Fibroblast of skin of scalp (primary cell): ENCODE measurements around the gene DLEC1.
"Not testable (repeated sequence)": the region's sequence is repeated elsewhere in the genome, so short reads cannot be mapped to it uniquely, and the experiment has no call there.

Experiments used
- DNase-seq: peaks from one replicate; pipeline ENCODE4 v3.0.0-alpha.2; 2013

DLEC1 gene

DNA sequence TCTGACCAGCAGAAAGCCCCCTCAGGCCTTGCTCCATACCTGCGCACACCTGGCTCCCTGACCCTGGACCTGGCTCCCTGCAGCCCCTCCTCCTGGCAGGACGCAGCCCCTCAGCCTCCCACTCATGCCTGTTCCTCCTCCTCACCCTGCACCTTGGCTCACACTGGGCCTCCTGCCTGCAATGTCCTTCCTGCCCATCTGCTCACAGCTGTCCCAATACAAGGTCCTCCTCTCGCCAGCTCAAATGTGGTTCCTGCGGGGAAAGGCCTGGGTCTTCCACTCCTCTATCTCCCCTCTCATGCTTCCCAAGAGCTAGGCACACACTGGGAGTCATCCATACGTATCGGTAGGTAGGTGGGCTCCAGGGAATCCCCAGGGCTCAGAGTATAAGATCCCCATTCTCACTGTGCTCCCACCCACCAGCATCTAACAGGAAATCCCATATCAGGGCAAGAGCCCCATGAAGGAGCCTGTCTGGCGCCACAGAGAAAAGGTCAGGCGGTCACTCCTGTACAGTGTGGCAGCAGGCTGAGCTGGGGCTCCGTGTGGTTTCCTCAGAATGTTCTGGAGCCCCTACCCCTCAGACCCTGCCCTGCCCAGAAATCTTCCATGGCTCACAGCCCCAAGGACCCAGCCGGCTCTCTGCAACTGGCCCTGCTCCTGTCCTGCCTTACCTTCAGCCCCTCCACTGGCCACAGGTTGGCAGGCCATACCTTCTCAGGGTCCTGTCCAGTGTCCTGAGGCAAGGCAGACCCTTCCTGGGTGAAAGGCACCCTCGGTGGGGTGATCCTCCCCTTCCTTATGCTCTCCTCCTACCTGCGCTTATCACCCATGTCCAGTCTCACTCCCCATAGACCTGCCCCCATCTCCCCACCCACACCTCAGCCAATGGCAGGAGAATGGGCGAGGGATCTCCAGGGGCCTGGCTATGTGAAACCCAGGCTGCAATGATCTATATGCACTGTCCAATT is 20.4 kb upstream of the DLEC1 start:
- no peak for DNase-seq

DNA sequence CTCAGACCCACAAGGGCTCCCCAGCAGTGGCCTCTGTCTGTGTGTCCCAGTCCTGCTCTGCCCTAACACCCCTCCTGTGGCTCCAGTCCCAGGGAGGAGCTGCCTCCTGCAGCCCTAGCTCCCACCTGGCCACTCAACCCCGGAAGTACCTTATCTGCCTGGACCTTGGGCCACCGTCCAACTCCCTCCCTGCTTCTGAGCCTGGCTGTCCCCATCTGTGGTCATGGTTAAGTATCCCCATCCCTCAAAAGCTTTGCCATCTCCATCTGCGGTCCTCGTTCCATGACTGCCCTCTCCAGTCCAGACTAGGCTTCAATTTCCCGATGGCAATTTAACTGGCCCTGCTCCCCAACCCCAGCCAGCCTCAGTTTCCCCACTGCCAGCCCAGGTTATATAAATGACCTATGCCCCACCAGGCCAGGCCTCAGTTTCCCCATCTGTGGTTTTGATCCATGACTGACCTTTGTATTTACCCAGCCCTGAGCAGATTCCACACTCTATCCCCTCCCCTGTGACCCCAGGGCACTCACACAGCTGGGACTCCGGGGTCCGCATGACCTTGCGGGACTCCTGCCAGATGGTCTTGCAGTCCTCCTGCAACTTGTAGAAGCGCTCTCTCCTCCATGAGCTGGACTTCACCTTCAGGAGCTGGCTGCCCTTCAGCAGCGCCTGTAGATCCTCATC is 19.2 kb upstream of the DLEC1 start:
- no peak for DNase-seq

DNA sequence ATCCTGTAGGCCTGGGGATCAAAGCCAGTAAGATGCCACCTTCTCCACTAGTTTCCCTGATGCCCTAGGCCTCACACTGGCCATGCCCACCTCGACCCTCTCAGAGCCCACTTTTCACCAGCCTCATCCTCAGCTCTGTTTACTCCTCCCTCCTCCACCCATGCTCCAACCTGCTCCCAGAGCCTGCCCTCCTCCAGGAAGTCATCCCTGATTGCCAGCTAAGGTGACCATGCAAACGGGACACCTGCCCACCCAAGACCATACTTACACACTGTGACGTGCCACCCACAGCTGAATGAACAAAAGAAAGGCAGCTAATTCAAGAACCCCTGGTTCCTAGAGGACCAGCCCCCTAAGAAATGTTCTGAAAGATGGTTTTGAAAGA is 18.7 kb upstream of the DLEC1 start:
- no peak for DNase-seq

DNA sequence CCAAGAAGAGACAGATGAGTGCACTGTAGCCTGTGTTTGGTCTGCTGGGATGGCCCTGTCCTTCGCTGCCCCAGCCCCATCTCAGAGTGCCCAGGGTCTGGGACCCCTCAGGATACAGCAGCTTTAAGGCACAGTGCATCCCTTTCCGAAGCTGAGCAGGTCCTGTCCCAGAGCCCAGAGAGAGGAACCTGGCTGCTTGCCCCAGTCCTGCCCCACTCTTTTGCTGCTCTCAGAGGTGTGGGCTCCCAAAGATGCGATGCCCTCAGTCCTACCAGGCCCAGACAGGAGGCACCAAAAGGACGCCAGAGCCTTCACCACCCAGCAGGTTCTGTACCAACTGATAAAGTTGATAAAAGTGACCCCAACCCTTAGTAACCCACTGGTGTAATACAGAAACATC is 17.8 kb upstream of the DLEC1 start:
- no peak for DNase-seq

DNA sequence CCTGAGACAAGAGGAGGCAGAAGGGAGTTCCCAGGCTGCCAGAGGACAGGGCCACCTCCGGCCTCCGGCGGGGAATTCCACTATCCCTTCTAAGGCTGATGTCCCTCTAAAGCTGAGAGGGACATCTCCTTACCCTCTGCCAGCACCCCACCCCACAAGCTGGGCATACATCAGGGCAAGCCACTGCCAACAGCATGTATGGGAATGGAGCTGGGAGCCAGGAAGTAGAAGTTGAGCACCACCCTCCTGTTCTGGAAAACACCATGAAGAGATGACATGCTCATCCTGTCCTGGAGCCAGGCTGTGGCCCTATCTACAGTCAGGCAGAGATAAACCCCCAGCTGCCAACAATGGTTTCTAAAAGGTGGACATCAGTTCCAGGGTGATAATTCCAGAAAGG is 16.7 kb upstream of the DLEC1 start:
- no peak for DNase-seq

DNA sequence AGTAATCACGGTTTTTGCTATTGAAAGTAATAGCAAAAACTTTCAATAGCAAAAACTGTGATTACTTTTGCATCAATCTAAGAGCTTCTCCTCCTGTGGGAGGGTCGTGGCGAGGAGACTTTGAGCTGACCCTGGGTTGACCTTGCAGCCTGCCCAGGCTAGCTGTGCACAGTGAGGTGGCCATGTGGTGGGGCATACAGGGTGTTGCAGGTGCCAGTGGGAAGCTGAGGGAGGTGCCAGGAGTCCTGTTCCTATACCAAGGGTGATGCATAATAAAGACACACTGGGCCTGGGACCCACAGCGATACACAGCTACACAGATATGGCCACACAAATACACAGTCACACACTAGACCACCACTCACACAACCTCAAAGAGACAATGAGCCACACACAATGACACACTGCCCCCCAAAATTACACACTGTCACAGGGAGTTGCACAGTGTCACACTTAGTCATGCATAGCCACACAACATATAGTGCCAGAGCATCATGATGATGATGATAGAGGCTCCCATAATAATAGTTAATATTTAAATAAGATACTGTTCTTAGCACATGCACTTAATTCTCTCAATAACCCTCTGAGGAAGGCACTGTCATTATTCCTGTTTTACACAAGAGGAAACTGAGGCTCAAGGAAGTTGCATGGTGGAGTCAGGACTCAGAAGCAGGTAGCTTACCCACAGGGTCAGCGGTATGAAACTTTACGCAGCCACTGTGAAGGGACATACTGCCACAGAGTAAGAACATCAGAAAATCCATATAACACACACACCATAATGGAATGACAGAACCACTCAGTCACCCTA is 15.9 kb upstream of the DLEC1 start:
- no peak for DNase-seq

DNA sequence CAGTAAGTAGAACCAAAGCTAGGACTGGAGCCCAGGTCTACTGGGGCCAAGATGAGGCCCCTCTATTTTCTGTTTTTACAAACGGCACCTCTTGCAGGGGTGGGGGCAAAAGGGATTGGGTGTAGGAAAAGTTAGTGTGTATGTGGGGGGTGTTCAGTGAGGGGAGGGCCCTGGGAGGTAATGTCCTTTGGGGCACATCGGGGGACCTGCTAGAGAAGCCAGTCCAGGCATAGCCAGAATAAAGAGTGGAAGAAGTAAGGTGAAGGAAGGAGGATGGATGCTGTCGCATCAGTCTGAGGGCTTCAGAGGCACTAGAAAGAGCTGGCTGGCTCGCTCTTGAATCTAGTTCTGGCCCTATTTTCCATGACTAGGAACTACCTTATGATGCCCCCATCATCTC is 12.2 kb upstream of the DLEC1 start:
- no peak for DNase-seq

DNA sequence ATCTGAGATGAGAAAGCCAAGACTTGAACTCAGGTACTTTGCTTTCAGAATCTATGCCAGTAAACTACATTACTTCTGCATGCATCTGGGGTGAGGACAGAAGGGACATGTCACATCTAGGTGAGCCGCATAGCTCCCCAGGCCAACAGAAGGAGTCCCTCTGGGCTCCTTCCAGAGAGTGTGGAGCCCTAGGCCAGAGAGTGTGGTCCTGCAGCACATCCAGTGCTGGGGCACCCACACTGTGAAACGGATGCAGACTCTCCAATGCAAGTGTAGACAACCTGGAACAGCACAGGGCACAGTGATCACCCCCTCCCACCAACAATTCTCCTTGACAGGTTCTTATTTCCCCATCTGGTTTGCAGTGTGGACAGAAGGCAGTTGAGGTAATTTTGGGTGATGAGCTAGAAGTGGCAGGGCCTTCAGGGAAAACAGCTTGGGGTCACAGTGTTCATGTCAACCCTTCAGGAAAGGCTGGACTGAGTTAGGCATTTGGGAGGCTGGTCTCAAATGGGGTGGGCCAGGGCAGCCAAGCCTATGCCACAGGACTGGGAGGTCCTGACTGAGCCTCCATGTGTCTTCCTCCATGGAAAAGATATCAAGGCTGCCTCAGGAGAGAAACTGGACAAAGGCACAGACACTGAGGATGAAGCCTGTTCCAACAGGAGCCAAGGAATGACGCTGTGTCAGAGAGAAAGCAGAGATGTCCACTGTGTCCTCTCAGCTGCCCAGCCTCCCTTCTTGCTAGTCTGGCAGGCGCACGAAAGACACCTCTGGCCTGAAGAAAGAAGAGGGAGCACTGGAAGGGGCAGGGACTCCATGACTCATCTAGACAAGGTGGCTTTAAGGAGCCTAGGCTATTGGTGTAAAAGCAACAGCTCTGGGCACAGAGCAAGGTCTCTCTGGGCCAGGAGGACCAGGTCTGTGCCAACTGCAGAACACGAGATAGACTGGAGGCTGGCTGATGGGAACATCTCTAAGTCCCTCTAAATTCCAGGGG is 11.2 kb upstream of the DLEC1 start:
- no peak for DNase-seq

DNA sequence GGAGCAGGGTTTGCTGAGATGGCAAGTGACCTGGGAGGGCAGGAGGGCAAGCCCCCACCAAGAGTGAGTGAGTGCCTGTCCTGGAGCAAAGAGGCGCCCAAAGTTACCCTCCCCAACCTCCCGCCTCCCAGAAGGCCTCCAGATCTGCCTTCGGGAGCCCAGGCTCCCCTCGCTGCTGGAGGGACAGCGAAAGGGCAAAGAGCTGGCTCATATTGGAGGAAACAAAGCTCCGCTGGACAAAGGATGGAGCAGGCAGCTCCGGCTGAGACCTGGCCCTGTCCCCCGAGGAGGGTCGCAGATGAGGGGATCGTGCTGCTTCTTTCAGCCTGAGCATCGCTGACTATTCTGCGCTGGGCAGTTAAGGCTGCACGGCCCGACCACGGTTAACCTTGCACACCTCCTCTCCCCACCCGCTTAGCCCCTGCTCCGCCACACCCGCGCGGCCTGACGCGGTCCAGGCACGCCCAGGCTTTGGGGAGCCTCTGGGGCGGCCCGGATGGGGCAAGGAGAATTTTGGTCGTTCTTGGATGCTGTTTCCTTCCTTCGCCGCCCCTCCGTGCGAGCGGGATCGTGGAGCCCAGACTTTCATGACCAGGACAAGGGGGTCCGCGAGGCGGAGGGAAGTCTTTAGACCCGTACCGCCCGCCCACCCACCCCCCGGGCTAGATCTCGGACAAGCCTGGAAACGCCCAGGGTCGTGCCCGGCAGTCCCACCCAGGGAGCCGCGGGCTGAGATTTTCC is 10.2 kb upstream of the DLEC1 start:
- no peak for DNase-seq

DNA sequence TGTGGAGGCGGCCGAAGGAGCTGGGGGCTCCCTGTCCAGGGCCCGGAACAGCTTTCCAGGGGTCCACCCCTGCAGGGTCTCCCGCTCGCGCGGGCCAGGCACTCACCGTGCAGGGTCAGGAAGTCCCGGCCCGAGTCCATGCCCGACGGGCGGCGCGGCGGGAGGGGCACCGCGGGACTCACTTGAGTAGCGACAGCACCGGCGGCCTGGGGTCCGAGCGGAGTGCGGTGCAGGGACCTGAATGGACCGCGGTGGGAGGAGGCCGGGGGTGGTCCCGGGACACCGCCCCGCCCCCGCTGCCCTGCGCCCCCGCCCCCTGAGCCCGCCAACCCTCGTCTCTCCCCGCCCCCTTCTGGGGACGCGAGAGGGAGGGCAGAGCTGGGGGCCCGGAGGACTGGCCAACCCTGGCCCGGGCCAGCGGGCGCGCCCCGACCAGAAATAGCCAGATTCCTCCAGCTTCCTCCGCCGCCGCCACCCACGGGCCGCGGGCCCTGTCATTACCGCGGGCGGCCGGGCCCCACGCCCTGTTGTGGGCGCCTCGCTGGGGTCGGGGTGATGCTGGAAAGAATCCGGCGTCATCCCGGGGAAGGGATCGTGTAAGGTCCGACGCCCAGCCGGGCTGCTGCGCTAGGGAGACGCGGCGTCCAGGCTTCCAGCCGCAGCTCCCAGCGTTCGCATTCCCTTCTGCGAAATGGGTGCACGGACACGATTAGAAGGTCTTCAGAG is 9.4 kb upstream of the DLEC1 start, which contains the start of gene PLCD1:
PLCD1 (minus strand) TSS at position 243 of the 726 bp plus-strand sequence; CDS start at position 140, 103 bp downstream.
- peak; percentile 78 for DNase-seq

DNA sequence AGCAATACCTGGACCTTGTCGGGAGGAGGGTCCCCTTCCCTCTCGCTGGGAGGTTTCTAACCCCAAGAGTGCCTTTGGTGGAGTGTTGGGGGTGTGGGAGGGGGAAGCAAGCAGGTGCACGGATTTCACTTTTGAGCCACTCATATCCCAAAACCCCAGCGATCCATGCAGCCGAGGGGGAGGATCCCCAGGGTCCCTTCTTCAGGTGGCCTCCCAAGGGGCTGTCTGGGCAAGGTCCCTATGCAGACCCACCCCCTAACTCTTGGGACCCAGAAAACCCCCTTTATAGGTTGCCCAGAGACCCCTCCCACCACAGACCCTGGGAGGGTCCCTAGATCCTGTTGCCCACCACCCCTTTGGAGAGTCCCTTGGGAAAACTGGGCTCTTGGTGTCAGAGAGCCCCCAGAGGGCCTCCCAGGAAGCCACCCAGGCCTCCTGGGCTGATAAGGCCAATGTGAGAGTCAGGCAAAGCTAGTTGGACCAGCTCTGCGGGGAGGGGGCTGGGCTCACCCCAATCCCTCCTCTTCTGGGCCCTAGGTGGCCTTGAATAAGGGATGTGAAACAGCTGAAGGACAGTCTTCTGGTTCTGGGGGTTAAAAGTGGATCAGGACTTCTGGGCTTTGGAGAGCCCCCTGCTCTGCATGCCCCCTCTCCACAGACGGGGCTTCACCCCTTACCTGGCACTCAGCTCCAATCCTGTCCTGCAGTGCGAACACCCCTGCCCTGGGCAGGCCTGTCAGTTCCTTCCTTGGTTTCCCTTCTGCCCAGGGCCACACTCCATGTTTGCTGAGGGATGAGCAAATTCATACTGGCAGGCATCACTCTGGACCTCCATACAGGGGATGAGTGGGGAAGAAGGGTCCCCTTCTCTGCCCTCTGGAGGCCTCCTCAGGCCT is 8.6 kb upstream of the DLEC1 start:
- DNase-seq: no peak

DNA sequence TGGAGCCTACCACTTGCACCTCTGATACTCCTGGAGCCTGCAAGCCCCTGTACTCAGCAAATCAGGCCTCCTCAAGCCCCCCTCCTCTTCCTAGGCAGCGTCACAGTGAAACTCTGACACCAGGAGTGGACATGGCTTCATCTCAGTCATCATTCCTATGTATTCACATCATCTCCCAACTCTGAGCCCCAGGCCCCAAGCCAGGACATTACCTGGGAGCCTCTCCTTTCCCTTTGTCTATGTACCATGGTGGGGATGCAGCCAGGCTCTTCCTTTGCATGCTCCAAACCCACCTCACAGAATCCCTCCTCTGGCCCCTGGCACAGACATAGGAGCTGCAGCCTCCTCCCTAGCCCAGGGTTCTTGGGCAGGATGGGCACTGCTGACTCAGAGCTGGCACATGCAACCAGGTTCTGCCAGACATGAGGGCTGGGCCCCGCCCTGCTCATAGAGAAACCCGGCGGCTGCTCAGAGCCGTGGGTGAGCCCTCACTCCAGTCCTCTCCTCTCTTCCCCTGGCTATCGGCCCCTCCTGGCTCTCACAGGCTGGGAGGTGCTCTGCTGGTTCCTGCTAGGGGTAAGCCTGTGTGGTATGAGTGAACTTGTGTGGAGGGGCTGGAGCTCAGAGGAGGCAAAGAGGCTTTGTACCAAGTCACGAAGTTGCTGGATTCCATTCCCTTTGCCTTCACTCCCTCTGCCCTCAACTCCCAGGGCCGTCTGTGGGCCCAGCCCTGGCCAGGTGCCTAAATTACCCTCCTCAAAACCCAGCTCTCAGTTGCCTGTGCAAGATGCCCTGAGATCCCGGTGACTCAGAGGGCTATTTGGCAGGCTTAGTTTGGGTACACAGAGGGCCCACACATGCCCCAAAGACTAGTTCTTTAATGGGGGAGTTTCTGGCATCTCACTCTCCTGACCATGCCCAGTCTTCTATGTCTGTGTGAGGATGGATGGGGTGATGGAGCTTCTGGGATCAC is 7.7 kb upstream of the DLEC1 start:
- DNase-seq: no peak

DNA sequence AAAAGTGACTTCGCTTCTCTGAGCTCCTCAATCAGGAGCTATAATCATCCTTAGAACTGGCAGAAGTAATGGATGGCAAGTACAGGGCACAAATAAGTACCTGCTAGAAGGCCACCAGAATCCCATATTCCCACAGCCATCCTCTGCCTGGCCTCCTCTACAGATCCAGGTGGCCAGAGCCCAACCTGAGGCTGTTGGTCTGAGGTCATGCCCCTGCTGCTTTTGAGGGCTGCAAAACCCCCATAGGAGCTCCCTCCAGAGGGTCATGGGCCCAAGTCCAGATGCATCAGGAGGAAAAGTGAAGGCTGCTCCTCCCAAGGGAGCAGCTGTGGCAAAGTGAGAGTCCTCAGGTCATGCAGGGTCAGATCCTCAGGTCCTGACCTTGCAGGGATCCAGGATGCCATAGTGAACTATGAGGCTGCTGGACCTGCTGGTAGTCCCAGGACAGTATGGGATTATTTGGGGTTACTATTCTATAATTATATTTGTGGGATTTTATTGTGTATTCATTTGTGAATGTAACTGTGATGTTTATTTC is 6.6 kb upstream of the DLEC1 start:
- no peak for DNase-seq

DNA sequence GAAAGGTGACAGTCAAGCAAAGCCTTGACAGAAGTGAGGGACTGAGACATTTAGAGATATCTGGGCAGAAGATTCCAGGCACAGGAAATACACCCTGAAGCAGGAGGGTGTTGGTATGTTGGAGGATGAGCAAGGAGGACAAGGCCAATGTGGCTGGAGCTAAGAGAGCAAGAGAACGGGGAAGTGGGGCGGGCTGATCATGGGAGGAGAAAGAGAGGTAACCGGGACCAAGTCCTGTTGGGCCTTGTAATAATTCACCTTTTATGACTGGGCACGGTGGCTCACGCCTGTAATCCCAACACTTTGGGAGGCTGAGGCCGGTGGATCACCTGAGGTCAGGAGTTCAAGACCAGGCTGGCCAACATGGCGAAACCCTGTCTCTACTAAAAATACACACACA is 5.4 kb upstream of the DLEC1 start:
- not testable (repeated sequence) for DNase-seq

DNA sequence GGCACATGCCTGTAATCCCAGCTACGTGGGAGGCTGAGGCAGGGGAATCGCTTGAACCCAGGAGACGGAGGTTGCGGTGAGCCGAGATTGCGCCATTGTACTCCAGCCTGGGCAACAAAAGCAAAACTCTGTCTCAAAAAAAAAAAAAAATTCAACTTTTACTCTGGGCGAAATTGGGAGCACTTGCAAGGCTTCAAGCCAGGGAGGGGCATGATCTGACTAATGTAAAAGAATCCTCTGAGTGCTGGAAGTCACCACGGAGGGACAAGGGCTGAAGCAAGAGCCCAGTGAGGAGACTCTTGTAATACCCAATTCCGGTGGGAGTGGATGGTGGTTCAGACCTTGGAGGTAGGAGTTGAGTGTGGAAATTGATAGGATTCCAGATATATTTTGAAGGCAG is 4.7 kb upstream of the DLEC1 start:
- DNase-seq: not testable (repeated sequence)

DNA sequence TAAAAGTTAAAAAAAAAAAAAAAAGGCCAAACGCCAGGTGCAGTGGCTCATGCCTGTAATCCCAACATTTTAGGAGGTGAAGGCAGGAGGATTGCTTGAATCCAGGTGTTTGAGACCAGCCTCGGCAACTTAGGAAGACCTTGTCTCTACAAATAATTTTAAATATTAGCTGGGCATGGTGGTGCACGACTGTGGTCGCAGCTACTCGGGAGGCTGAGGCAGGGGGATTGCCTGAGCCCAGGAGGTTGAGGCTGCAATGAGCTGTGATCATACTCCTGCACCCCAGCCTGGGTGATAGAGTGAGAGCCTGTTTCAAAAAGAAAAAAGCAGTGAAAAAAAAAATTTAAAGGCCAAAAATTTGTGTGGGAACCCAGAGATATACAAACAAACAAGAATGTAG is 2.7 kb upstream of the DLEC1 start:
- DNase-seq: no peak

DNA sequence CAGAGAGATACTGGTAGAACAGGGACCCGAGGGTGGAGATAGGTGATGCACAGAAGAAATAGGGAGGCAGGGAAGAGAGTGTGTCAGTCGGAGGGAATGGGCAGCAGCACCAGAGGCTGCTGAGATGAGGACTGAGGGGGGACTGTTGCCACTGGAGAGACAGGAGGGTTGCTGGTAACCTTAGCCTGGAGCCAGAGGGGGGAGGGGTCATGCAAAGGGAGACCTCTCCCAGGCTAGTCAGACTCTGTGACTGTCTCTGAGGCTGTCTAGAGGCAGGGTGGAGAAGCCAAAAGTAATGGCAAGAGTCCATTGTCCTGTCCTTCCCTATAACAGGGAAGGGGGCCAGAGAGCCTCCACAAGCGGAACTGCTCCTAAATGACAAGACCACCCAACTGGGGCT is 2.1 kb upstream of the DLEC1 start:
- DNase-seq: no peak
